SK-N-SH treated with all-trans-retinoic acid at 6 μM for 48 hours (cell line): ENCODE measurements around the gene SESN2.

ENCODE experiments used
- ARNTL ChIP-seq: fragments of 450-650 bp; formaldehyde crosslinking; IDR thresholded peaks from 2 replicates; pipeline ENCODE4 v1.5.0; 2020; ENCODE audit warnings: low read depth, mild to moderate bottlenecking, moderate library complexity, borderline replicate concordance
- CSDC2 ChIP-seq: fragments of 250-450 bp; sonication (Bioruptor Pico); IDR thresholded peaks from 2 replicates; pipeline ENCODE4 v1.5.0; 2020; ENCODE audit warnings: mild to moderate bottlenecking, moderate library complexity
- ESRRG ChIP-seq: fragments of 250-450 bp; sonication (Bioruptor Pico); IDR thresholded peaks from 2 replicates; pipeline ENCODE4 v1.6.1; 2021; ENCODE audit warnings: mild to moderate bottlenecking
- GLIS3 ChIP-seq: fragments of 250-450 bp; sonication (Bioruptor Pico); IDR thresholded peaks from 2 replicates; pipeline ENCODE4 v1.5.0; 2020; ENCODE audit warnings: mild to moderate bottlenecking, moderate library complexity
- OSR1 ChIP-seq: fragments of 250-450 bp; sonication (Bioruptor Pico); IDR thresholded peaks from 2 replicates; pipeline ENCODE4 v1.8.0; 2022; ENCODE audit warnings: moderate library complexity, mild to moderate bottlenecking, inconsistent platforms
- POU6F1 ChIP-seq: fragments of 250-450 bp; sonication (Bioruptor Pico); IDR thresholded peaks from 2 replicates; pipeline ENCODE4 v1.8.0; 2021; ENCODE audit warnings: low read depth, mild to moderate bottlenecking, moderate library complexity, borderline replicate concordance
- RARB ChIP-seq: fragments of 250-450 bp; sonication (Bioruptor Pico); IDR thresholded peaks from 2 replicates; pipeline ENCODE4 v1.8.0; 2021; ENCODE audit warnings: mild to moderate bottlenecking, moderate library complexity
- ZFP3 ChIP-seq: fragments of 250-450 bp; sonication (Bioruptor Pico); IDR thresholded peaks from 2 replicates; pipeline ENCODE4 v1.5.0; 2020; ENCODE audit warnings: mild to moderate bottlenecking, moderate library complexity
- ZFP30 ChIP-seq: fragments of 450-650 bp; formaldehyde crosslinking; IDR thresholded peaks from 2 replicates; pipeline ENCODE4 v1.5.0; 2022; ENCODE audit warnings: mild to moderate bottlenecking, moderate library complexity
- ZNF8 ChIP-seq: fragments of 450-650 bp; formaldehyde crosslinking; IDR thresholded peaks from 2 replicates; pipeline ENCODE4 v1.5.0; 2020; ENCODE audit warnings: mild to moderate bottlenecking, moderate library complexity
- TF ChIP-seq, protein P1 (sequence below): fragments of 250-450 bp; sonication (Bioruptor Pico); IDR thresholded peaks from 2 replicates; pipeline ENCODE4 v1.8.0; 2020; ENCODE audit warnings: mild to moderate bottlenecking, moderate library complexity, borderline replicate concordance

DNA sequence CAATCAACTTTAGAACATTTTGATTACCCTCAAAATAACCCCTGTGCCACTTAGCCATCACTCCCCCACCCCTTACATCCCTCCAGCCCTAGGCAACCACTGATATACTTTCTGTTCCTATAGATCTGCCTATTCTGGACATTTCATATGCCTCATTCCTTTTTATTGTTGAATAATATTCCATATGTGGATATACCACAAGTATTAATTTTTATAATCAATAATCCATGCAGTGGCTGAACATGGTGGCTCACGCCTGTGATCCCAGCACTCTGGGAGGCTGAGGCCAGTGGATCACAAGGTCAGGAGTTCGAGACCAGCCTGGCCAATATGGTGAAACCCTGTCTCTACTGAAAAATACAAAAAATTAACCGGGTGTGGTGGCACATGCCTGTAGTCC, 49.4 kb downstream of the SESN2 start:
- TF ChIP-seq ARNTL = no peak
- no peak for TF ChIP-seq OSR1 (CRISPR knock-in tag)
- TF ChIP-seq POU6F1 (CRISPR knock-in tag) = no peak
- no peak for TF ChIP-seq CSDC2 (CRISPR knock-in tag)
- TF ChIP-seq RARB (CRISPR knock-in tag) = no peak
- peak; percentile 84 for TF ChIP-seq ZNF8 (CRISPR knock-in tag)
- TF ChIP-seq, protein P1, sequence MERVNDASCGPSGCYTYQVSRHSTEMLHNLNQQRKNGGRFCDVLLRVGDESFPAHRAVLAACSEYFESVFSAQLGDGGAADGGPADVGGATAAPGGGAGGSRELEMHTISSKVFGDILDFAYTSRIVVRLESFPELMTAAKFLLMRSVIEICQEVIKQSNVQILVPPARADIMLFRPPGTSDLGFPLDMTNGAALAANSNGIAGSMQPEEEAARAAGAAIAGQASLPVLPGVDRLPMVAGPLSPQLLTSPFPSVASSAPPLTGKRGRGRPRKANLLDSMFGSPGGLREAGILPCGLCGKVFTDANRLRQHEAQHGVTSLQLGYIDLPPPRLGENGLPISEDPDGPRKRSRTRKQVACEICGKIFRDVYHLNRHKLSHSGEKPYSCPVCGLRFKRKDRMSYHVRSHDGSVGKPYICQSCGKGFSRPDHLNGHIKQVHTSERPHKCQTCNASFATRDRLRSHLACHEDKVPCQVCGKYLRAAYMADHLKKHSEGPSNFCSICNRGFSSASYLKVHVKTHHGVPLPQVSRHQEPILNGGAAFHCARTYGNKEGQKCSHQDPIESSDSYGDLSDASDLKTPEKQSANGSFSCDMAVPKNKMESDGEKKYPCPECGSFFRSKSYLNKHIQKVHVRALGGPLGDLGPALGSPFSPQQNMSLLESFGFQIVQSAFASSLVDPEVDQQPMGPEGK (CRISPR knock-in tag) = no peak
- TF ChIP-seq GLIS3 (CRISPR knock-in tag) = no peak
- TF ChIP-seq ZFP30 (CRISPR knock-in tag) = no peak
- TF ChIP-seq ZFP3 = no peak
- no peak for TF ChIP-seq ESRRG (CRISPR knock-in tag)
